Activated CD4-positive, alpha-beta memory T cell treated with anti-CD3 and anti-CD28 coated beads, Interleukin-2, amount 10 ng/mL, durations not matched to agents 7 days and 5 days (primary cell): ENCODE measurements around the gene SKI. TPM values are rescaled to one million over a fixed set of nuclear protein-coding genes. Genes with fewer than 3 reads are reported as not detected.

ENCODE experiments used
- CTCF ChIA-PET: fragments of 350-600 bp; sonication (Branson Sonifier 250); formaldehyde crosslinking; loops from one replicate; lab custom pipeline; 2021; ENCODE audit warnings: antibody characterized with exemption, inconsistent platforms; lab: Charles Lee
- POLR2A ChIA-PET: fragments of 350-600 bp; sonication (Branson Sonifier 250); formaldehyde crosslinking; loops from one replicate; lab custom pipeline; 2021; ENCODE audit warnings: antibody characterized with exemption; lab: Charles Lee
- DNase-seq: peaks from one replicate; pipeline ENCODE4 v3.0.0-alpha.2; 2020
- H3K27ac Mint-ChIP-seq: one replicate; pipeline ENCODE4 v1.8.0; 2021; ENCODE audit warnings: mild to moderate bottlenecking, mixed read lengths
- H3K27me3 Mint-ChIP-seq: one replicate; pipeline ENCODE4 v1.8.0; 2021; ENCODE audit warnings: mixed read lengths
- H3K36me3 Mint-ChIP-seq: one replicate; pipeline ENCODE4 v1.8.0; 2021; ENCODE audit warnings: low read depth, mixed read lengths
- H3K4me1 Mint-ChIP-seq: one replicate; pipeline ENCODE4 v1.8.0; 2021; ENCODE audit warnings: mixed read lengths
- H3K4me3 Mint-ChIP-seq: one replicate; pipeline ENCODE4 v1.8.0; 2021; ENCODE audit warnings: mild to moderate bottlenecking, mixed read lengths
- H3K9me3 Mint-ChIP-seq: one replicate; pipeline ENCODE4 v1.8.0; 2021; ENCODE audit warnings: mixed read lengths
- total RNA-seq, 2 experiments: library from RNA; stranded (reverse); gene quantifications; one replicate each; pipeline ENCODE4 v1.2.3, GENCODE V29; 2021

Gene SKI
- total RNA-seq, 2 experiments from 2014 or later: 58.0 to 61.5 TPM

DNA sequence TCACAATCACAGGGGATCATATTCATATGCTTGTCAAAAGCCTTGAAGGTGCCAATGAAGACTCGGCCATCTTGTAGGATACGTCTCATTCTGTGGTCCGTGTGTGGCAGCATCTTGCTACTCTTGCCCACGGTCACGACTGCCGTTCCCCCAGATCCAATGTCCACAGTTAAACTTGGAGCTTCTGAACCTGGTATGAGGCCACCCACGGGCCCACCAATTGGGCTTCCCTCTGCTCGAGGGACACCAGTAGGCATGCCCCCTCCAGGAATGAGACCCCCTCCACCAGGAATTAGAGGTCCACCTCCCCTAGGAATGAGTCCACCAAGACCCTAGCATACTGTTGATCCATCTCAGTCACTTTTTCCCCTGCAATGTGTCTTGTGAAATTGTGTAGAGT, 123.6 kb downstream of the SKI start:
- ChIA-PET CTCF (no interaction called here), POLR2A (no interaction called here)
- Mint-ChIP-seq H3K36me3 (no peaks in the 10 kb centered on the region), H3K27ac (no peak overlapping the region), H3K27me3 (no peaks in the 10 kb centered on the region), H3K4me3 (no peak overlapping the region), H3K9me3 (no peaks in the 10 kb centered on the region), H3K4me1 (no peaks in the 10 kb centered on the region)
- DNase-seq: no peak

DNA sequence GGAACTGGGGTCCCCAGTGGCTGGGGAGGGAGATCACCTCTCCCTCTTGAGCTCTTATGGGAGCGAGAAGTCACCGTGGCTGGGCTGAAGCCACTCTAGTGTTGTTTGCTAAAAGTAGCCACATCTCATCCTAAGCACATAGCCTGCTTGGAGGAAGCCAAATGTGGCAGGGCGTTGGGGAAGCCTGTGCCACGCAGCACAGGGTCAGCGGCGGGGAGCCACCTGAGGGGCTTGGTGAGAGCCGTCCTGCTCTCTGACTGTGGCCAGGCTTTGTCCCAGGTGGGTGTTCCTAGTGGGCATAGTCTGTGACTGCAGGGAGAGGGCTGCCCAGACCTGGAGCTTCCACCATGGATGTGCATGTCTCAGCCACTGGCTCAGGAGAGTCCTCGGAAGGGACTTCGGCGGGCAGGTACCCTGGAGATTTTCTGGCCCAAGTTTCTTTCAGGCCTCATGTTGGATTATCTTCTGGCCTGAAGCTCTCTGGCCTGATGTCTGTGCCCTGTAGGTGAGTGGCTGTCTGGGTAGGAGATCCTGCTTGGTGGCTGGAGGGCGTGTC, 124.3 kb downstream of the SKI start:
- no peak for DNase-seq
- POLR2A ChIA-PET: no interaction called here
- Mint-ChIP-seq H3K4me3 (no peak overlapping the region), H3K27me3 (no peaks in the 10 kb centered on the region), H3K4me1 (no peaks in the 10 kb centered on the region), H3K27ac (no peak overlapping the region), H3K9me3 (no peaks in the 10 kb centered on the region), H3K36me3 (no peaks in the 10 kb centered on the region)
- CTCF ChIA-PET: no interaction called here

DNA sequence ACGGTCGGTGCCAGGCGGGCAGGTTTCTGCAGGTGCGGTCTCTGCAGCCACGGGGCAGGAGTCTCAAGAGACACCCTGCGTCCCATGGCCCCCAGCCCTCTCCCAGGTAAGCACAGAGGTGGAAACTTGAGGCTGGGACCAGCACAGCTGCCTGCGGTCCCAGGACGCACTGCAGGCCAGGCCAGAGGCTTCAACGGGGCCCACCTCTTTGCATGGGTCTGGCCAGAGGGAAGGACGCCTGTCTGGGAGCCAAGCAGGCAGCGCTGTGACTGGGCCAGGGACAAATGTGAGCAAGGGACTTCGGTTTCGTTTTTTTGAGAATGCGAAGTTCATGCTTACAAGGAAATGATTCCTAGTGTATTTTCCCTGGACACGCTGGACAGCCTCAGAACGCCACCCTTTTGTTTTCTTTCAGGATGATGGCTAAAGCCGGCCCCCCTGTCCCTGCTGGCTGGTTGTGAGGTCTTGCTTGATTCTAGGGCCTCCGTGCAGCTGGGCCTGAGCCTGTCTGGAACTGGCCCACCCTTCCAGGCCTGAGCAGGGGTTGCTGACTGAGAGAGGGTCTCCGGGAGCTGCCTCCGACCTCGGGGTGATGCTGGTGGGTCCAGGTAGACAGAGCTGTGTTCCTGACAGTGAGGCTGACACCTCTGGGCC, 124.9 kb downstream of the SKI start:
- no peak for DNase-seq

DNA sequence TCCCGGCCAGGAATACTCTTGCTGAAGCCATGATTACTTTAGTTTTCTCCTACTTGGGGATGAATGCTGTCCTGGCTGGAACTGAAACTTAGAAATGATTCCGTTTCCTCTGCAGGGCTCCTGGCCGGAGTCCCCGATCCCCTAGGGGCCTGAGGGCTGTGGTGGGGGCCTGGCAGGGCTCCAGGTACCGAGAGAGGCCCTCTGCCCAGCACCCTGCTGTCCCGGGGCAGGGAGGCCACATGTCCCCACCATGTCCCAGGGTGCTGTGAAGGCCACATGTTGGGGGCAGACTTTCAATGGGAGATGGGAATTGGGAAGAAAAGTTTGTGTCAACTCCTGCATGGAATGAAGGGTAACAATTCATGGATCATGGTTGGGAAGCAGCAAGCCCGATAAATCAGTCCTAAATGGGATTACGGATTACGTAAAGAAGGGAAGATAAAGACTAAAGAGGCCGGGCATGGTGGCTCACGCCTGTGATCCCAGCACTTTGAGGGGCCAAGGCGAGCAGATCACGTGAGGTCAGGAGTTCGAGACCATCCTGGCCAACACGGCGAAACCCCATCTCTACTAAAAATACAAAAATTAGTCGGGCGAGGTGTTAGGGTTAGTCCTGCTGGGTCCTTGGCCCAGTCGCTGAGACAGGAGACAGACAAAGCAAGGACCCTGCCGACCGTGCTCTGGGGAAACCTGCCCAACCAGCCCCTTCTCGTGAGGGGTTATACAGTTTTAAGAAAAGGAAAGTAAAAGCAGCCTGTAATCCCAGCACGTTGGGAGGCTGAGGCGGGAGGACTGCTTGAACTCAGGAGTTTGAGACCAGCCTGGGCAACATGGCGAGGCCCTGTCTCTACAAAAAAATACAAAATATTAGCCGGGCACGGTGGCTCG, 125.7 kb downstream of the SKI start:
- POLR2A ChIA-PET: no interaction called here
- H3K9me3 Mint-ChIP-seq: no peaks in the 10 kb centered on the region
- H3K27me3 Mint-ChIP-seq: no peaks in the 10 kb centered on the region
- no peak for DNase-seq
- H3K4me1 Mint-ChIP-seq: no peaks in the 10 kb centered on the region
- CTCF ChIA-PET: no interaction called here
- no peaks in the 10 kb centered on the region for H3K36me3 Mint-ChIP-seq
- H3K4me3 Mint-ChIP-seq: no peak overlapping the region
- no peak overlapping the region for H3K27ac Mint-ChIP-seq

More for the DNA sequence above, 124.9 kb downstream of the SKI start:
- Mint-ChIP-seq H3K4me3 (no peak overlapping the region), H3K27me3 (no peaks in the 10 kb centered on the region), H3K36me3 (no peaks in the 10 kb centered on the region), H3K27ac (no peak overlapping the region), H3K4me1 (no peaks in the 10 kb centered on the region), H3K9me3 (no peaks in the 10 kb centered on the region)
- ChIA-PET CTCF (no interaction called here), POLR2A (no interaction called here)

DNA sequence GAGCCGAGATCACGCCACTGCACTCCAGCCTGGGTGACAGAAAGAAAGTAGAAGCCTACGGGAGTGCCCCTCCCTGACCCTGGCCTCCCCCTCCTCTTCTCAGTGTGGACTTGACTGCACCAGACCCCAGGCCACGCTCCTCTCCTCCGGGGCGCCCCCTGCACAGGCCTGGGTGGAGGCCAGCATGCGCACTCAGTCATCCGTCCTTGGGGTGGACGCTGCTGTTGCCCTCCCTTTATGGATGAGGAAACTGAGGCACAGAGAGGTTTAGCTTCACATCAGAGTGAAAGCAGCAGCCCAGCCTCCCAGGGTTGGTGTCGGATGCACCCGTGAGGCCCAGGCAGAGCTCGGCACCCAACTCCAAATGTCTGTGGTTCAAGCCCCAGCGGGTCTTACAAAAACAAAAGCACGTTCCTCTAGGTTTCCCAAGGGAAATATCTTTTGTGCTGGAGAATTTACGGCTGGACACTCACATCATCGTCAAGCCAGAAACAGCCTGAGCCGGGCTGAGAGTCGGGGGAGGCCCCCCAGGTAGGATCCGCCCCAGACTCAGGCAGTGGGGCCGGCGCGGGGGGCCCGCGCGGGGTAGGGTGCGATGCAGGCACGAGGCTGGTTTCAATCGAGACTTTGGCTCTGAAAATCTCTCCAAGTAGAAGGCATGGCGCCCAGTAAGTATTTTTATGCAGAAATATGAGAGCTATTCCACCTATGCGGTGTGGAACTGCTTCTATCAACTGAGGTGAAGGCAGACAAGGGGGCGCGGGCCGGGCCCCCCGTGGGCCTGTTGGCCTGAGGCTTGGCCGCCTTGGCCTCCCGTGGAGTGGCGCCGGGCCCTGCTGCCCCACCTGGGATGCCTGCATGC, 126.6 kb downstream of the SKI start:
- H3K4me3 Mint-ChIP-seq: no peak overlapping the region
- H3K27ac Mint-ChIP-seq: no peak overlapping the region
- H3K36me3 Mint-ChIP-seq: no peaks in the 10 kb centered on the region
- ChIA-PET CTCF (no interaction called here), POLR2A (no interaction called here)
- H3K4me1 Mint-ChIP-seq: no peaks in the 10 kb centered on the region
- no peak for DNase-seq
- H3K27me3 Mint-ChIP-seq: no peaks in the 10 kb centered on the region
- H3K9me3 Mint-ChIP-seq: no peaks in the 10 kb centered on the region

DNA sequence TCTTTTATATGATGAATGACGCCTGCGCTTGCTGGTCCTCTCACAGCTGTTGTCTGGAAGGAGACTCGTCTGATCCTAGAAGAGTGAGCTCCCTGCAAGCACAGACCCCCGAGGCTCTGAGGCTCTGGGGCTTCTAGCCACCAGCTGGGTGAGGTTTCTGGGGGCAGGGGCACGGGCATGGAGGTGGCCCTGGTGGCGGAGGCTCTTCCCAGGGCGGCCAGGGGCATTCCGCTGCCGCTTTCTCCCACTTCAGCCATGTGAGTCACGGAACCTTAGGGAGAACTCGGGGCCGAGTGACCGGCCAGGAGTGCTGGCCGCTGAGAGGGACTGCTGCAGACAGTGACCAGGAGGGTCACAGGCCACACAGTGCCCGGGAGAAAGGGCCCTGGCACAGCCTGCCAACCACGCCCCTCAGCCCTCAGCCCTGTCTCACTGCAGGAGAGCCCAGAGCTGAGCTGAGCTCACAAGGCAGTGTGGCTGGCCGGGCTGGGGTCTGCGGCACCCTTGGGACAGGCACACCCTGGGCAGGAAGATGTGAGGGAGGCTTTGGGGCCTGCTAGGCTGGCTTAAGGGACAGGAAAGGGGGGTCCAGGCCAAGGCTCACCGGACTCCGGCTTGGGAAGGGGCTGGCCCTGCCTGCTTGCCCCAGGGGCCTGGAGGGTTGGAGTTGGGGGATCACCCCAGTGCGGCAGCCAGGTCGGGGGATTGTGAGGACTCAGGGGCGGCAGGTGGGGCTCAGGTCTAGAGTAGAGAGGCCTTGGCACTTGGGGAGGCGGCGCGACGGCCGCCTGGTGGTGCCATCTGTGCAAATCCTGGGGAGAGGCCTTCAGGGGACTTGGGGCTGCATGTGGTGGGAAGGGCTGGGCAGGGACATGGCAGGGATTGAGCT, 127.5 kb downstream of the SKI start:
- H3K27me3 Mint-ChIP-seq: no peaks in the 10 kb centered on the region
- DNase-seq: no peak
- H3K27ac Mint-ChIP-seq: no peak overlapping the region
- POLR2A ChIA-PET: no interaction called here
- CTCF ChIA-PET: no interaction called here
- no peaks in the 10 kb centered on the region for H3K9me3 Mint-ChIP-seq
- H3K4me3 Mint-ChIP-seq: no peak overlapping the region
- no peaks in the 10 kb centered on the region for H3K4me1 Mint-ChIP-seq
- H3K36me3 Mint-ChIP-seq: no peaks in the 10 kb centered on the region

DNA sequence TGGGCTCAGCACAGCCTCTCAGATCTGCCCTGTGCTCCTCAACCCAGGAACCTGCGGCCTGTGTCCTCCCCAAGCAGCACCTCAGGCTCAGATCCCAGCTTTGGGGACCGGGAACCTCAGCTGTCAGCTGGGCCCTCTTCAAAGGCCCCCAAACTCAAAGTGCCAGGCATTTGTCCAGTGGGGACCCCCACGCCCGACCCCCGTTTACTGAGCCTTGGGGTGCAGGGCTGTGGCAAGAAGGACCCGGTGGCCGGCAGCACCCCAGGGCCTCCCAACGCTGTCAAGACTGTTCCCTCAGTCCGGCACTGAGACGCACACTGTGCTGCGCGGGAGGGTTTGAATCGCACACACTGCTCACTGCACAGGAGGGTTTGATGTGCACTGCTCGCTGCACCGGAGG, 128.3 kb downstream of the SKI start:
- H3K4me3 Mint-ChIP-seq: no peak overlapping the region
- no peak for DNase-seq
- H3K4me1 Mint-ChIP-seq: no peaks in the 10 kb centered on the region
- H3K27me3 Mint-ChIP-seq: no peaks in the 10 kb centered on the region
- H3K27ac Mint-ChIP-seq: no peak overlapping the region
- ChIA-PET POLR2A (no interaction called here), CTCF (no interaction called here)
- no peaks in the 10 kb centered on the region for H3K9me3 Mint-ChIP-seq
- no peaks in the 10 kb centered on the region for H3K36me3 Mint-ChIP-seq

DNA sequence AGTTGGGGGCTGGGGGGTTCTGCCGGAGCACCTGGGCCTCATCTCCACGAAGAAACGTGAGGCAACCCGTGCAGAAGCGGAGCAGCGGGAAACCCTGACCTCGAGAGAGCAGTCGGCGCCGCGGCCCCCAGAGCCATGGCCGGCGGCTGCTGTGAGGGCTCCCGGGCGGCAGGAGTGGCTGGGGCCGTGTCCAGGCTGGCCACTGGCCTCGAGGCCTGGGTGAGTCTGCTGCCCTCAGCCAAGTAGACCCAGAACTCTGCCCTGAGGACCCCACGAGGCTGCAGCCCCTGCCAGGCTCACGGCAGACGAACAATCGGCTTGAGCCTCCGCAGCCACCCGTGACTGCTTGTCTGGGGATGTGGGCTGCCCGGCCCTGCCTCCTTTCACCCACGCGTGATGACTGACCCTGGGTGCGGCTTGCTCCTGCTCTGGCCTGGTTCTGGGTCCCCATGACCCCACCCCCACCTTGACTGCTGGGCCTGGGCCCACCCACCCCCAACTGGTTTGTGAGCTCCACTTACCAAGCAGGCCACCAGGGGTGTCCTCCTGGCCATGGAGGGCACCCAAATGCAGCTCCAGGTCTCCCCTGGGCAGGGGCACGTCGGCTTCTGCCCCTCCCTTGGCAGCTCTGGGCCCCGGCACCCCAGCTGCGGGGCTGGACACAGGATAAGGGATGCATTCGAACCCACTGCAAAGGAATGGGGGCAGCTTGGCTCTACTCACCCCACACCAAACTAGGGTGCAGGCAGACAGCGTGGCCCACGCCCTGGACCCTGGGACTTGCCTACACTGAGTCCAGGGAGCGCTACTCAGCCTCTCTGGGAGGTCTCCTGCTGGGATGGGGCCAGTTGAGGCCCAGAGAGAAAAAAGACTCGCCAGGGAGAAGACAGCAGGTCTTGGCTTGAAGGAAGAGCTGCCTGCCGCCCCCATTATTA, 129.1 kb downstream of the SKI start:
- H3K4me1 Mint-ChIP-seq: no peaks in the 10 kb centered on the region
- H3K4me3 Mint-ChIP-seq: no peak overlapping the region
- ChIA-PET POLR2A (no interaction called here), CTCF (no interaction called here)
- no peaks in the 10 kb centered on the region for H3K27me3 Mint-ChIP-seq
- no peak for DNase-seq
- no peaks in the 10 kb centered on the region for H3K9me3 Mint-ChIP-seq
- H3K27ac Mint-ChIP-seq: no peak overlapping the region
- no peaks in the 10 kb centered on the region for H3K36me3 Mint-ChIP-seq

DNA sequence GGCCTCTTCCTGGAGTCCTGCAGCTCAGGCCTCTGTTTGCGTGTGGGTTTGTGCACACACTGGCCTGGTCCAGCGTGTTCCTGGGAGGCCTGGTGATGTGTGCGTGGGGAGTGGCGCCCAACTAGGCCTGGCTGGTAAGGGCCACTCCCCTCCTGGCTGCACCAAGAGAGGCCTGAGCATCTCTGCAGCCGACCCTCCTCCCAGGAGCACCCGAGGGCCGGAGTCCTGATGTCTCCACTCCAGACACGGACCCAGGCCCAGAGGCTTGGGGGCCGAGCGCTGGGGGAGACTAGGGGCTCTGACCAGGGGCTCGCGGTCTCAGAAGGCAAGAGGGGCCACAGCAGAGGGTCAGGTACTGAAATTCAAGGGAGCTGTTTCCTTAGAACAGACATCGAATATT, 130.0 kb downstream of the SKI start:
- H3K27ac Mint-ChIP-seq: no peak overlapping the region
- DNase-seq: no peak
- no peaks in the 10 kb centered on the region for H3K4me1 Mint-ChIP-seq
- POLR2A ChIA-PET: no interaction called here
- no peaks in the 10 kb centered on the region for H3K27me3 Mint-ChIP-seq
- CTCF ChIA-PET: no interaction called here
- no peaks in the 10 kb centered on the region for H3K9me3 Mint-ChIP-seq
- H3K4me3 Mint-ChIP-seq: no peak overlapping the region
- no peaks in the 10 kb centered on the region for H3K36me3 Mint-ChIP-seq

DNA sequence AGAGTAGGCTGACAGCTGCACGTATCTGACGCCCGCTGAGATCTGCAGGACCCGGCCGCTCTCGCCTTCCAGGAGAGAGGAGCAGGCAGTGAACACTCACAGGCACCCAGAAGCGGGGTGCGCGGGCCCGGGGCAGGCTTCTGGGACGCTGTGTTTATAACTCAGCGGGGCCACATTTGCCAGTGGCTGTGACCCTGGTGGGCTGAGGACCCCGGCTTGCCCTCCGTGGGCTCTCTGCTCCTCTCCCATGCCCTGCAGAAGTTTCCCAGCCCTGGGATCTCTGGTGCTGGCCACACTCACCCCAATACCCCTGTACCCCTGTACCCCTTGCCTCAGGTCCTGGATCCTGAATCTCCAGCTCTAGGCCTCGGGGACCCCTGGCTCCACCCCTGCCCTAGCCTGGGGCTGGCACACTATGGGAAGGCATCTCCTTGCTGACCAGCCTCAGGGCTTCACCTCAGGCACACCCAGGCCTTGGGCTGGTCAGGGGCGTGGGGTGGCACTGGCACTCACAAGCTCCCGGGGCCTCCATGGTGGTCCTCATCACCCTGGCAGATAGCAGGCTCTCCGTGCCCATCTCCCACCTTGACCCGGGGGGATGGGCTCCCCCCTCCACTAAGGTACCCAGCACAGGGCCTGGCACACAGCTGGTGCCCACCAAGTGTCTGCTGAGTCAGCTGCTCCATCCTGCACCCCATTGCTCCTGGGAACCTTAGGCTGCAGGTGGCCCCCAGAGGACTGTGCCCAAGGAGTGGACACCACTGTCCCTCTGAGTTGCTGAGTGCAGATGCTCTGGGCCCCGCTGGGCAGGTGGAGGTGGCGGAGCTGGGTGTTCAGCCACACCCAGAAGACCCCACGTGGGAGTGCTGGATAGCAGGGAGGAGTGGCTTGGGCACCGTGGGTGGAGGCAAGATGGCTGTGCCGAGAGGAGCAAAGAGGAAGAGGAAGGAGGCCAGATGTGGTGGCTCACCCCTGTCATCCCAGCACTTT, 130.8 kb downstream of the SKI start:
- DNase-seq: no peak
- ChIA-PET POLR2A (no interaction called here), CTCF (no interaction called here)
- H3K9me3 Mint-ChIP-seq: peaks cover 2% of the 10 kb centered on the region
- no peaks in the 10 kb centered on the region for H3K36me3 Mint-ChIP-seq
- H3K27me3 Mint-ChIP-seq: no peaks in the 10 kb centered on the region
- H3K4me1 Mint-ChIP-seq: no peaks in the 10 kb centered on the region
- no peak overlapping the region for H3K4me3 Mint-ChIP-seq
- H3K27ac Mint-ChIP-seq: no peak overlapping the region
